H1 (cell line): ENCODE results near the gene FAM171A1. TPM values are rescaled to one million over a fixed set of nuclear protein-coding genes. Genes with fewer than 3 reads are reported as not detected.

Experiments used
- CTCF ChIA-PET: fragments of 300-600 bp; sonication (Branson Sonifier 250); formaldehyde crosslinking; loops from one replicate; lab custom pipeline; 2021; ENCODE audit not compliant: partially characterized antibody; lab: Charles Lee
- POLR2A ChIA-PET: fragments of 300-600 bp; sonication (Branson Sonifier 250); formaldehyde crosslinking; loops from one replicate; lab custom pipeline; 2021; ENCODE audit warnings: inconsistent platforms; ENCODE audit not compliant: partially characterized antibody; lab: Charles Lee
- DNase-seq, 2 experiments: peaks; one replicate each; pipeline versions ENCODE4 v3.0.0 to v3.0.0-alpha.2; 2010 to 2022; ENCODE audit warnings: low spot score in 2 of 2, low read depth in 1 of 2, mixed read lengths in 1 of 2
- FAIRE-seq: peaks from 2 replicates; lab custom pipeline; 2011; peaks lifted over from hg19 to GRCh38; lab: Jason Lieb, UNC
- H2AFZ ChIP-seq: 2 replicates; pipeline ENCODE4 v1.8.1; 2012; ENCODE audit warnings: low read length, inconsistent platforms
- H2AK5ac ChIP-seq: 2 replicates; pipeline ENCODE4 v1.6.1; 2013; ENCODE audit warnings: low read depth, low read length
- H2BK120ac ChIP-seq: replicated peaks from 2 replicates; pipeline ENCODE3; 2013; ENCODE audit warnings: low read depth, low read length, inconsistent platforms
- H2BK12ac ChIP-seq: 2 replicates; pipeline ENCODE4 v1.6.1; 2013; ENCODE audit warnings: low read depth, low read length
- H2BK15ac ChIP-seq: 2 replicates; pipeline ENCODE4 v1.6.1; 2013; ENCODE audit warnings: low read length
- H2BK20ac ChIP-seq: 2 replicates; pipeline ENCODE4 v1.6.1; 2013; ENCODE audit warnings: low read length
- H2BK5ac ChIP-seq: 2 replicates; pipeline ENCODE4 v1.6.1; 2013; ENCODE audit warnings: low read depth, low read length
- H3K14ac ChIP-seq: 2 replicates; pipeline ENCODE4 v1.6.1; 2013; ENCODE audit warnings: inconsistent platforms; ENCODE audit not compliant: insufficient read length
- H3K18ac ChIP-seq: 2 replicates; pipeline ENCODE4 v1.6.1; 2013; ENCODE audit warnings: low read length; ENCODE audit errors: extremely low read depth
- H3K23ac ChIP-seq: 2 replicates; pipeline ENCODE4 v1.6.1; 2013; ENCODE audit warnings: inconsistent platforms; ENCODE audit not compliant: insufficient read length
- H3K23me2 ChIP-seq: 2 replicates; pipeline ENCODE4 v1.6.1; 2013; ENCODE audit warnings: low read depth, low read length
- H3K27ac ChIP-seq: 2 replicates; pipeline ENCODE4 v1.6.1; 2011; ENCODE audit warnings: low read depth, low read length, inconsistent platforms
- H3K27me3 ChIP-seq, 4 experiments: replicated peaks in 1 of 4; 1 replicate in 1 of 4; 2 replicates in 3 of 4; pipeline versions ENCODE4 v1.6.1 to v1.8.1; 2011 to 2013; ENCODE audit warnings: low read length in 3 of 4, mild to moderate bottlenecking in 3 of 4, inconsistent platforms in 2 of 4, mixed read lengths in 2 of 4, moderate library complexity in 1 of 4; ENCODE audit not compliant: control insufficient read depth in 3 of 4, insufficient read depth in 3 of 4; ENCODE audit errors: extremely low read depth in 1 of 4
- H3K36me3 ChIP-seq, 4 experiments: 2 replicates each; pipeline versions ENCODE4 v1.6.1 to v1.8.1; 2011 to 2013; ENCODE audit warnings: mild to moderate bottlenecking in 4 of 4, low read length in 3 of 4, moderate library complexity in 2 of 4, control low read depth in 1 of 4, inconsistent platforms in 1 of 4; ENCODE audit not compliant: insufficient read depth in 4 of 4, control insufficient read depth in 2 of 4
- H3K4ac ChIP-seq: replicated peaks from 2 replicates; pipeline ENCODE3; 2013; ENCODE audit warnings: low read length, low read depth, mixed read lengths, inconsistent platforms; ENCODE audit not compliant: insufficient read length
- H3K4me1 ChIP-seq, 4 experiments: replicated peaks in 1 of 4; 1 replicate in 1 of 4; 2 replicates in 3 of 4; pipeline versions ENCODE4 v1.6.1 to v1.8.1; 2011 to 2013; ENCODE audit warnings: low read length in 3 of 4, inconsistent platforms in 2 of 4, mixed read lengths in 1 of 4; ENCODE audit not compliant: insufficient read depth in 4 of 4, control insufficient read depth in 3 of 4
- H3K4me2 ChIP-seq, 2 experiments: 2 replicates each; pipeline versions ENCODE4 v1.6.1 to v1.8.1; 2011 to 2013; ENCODE audit warnings: low read depth in 2 of 2, low read length in 2 of 2, control low read depth in 1 of 2, inconsistent platforms in 1 of 2, mild to moderate bottlenecking in 1 of 2; ENCODE audit not compliant: insufficient read depth in 1 of 2
- H3K4me3 ChIP-seq, 4 experiments: fragments of 200-600, 300-600 bp in 1 of 4; sonication (generic), shearing (Covaris generic), sonication (Bioruptor Twin) in 1 of 4; 2 replicates each; pipeline versions ENCODE4 v1.5.1 to v1.8.1; 2011 to 2016; ENCODE audit warnings: low read length in 4 of 4, low read depth in 3 of 4, control low read depth in 2 of 4, inconsistent platforms in 2 of 4, mild to moderate bottlenecking in 2 of 4, mixed read lengths in 1 of 4, moderate library complexity in 1 of 4; ENCODE audit not compliant: insufficient read depth in 2 of 4; ENCODE audit errors: extremely low read depth in 1 of 4
- H3K56ac ChIP-seq: replicated peaks from 2 replicates; pipeline ENCODE3; 2013; ENCODE audit warnings: low read depth, mild to moderate bottlenecking, mixed read lengths, low read length, inconsistent platforms; ENCODE audit not compliant: insufficient read length
- H3K79me1 ChIP-seq: 2 replicates; pipeline ENCODE4 v1.6.1; 2013; ENCODE audit warnings: low read depth, low read length, control low read depth
- H3K79me2 ChIP-seq, 2 experiments: 2 replicates each; pipeline versions ENCODE4 v1.6.1 to v1.8.1; 2012 to 2013; ENCODE audit warnings: low read length in 2 of 2, mild to moderate bottlenecking in 2 of 2, inconsistent platforms in 1 of 2; ENCODE audit not compliant: insufficient read depth in 2 of 2, control insufficient read depth in 1 of 2
- H3K9ac ChIP-seq, 4 experiments: replicated peaks in 1 of 4; 1 replicate in 1 of 4; 2 replicates in 3 of 4; pipeline versions ENCODE4 v1.6.1 to v1.8.1; 2011 to 2013; ENCODE audit warnings: low read depth in 3 of 4, low read length in 3 of 4, control low read depth in 2 of 4, mild to moderate bottlenecking in 2 of 4, moderate library complexity in 2 of 4, inconsistent platforms in 1 of 4; ENCODE audit errors: extremely low read depth in 1 of 4
- H3K9me3 ChIP-seq, 2 experiments: 2 replicates each; pipeline versions ENCODE4 v1.6.1 to v1.8.1; 2012 to 2013; ENCODE audit warnings: mild to moderate bottlenecking in 2 of 2, moderate library complexity in 2 of 2, control low read depth in 1 of 2, inconsistent platforms in 1 of 2, low read depth in 1 of 2, low read length in 1 of 2, mixed read lengths in 1 of 2; ENCODE audit not compliant: insufficient read depth in 2 of 2
- H4K20me1 ChIP-seq, 2 experiments: replicated peaks in 1 of 2; 2 replicates each; pipeline versions ENCODE3 to v1.8.1; 2011 to 2013; ENCODE audit warnings: inconsistent platforms in 2 of 2, low read length in 2 of 2, mild to moderate bottlenecking in 1 of 2; ENCODE audit not compliant: insufficient read depth in 2 of 2, control insufficient read depth in 1 of 2
- H4K5ac ChIP-seq: 2 replicates; pipeline ENCODE4 v1.6.1; 2013; ENCODE audit warnings: low read length, low read depth, mixed read lengths, inconsistent platforms; ENCODE audit not compliant: insufficient read length
- H4K8ac ChIP-seq: 2 replicates; pipeline ENCODE4 v1.8.0; 2013; ENCODE audit warnings: mild to moderate bottlenecking, moderate library complexity, low read length, inconsistent platforms; ENCODE audit not compliant: insufficient read depth; ENCODE audit errors: extremely low read depth
- H4K91ac ChIP-seq: replicated peaks from 2 replicates; pipeline ENCODE3; 2013; ENCODE audit warnings: low read length, mixed read lengths, inconsistent platforms; ENCODE audit not compliant: insufficient read length
- GABPA ChIP-seq: IDR thresholded peaks from 2 replicates; pipeline ENCODE4 v1.6.1; 2011; ENCODE audit warnings: mild to moderate bottlenecking, low read length, moderate library complexity, borderline replicate concordance; ENCODE audit not compliant: insufficient read depth
- KDM4A ChIP-seq: IDR thresholded peaks from one replicate; pipeline ENCODE4 v1.7.1; 2012; ENCODE audit warnings: low read depth, mild to moderate bottlenecking, moderate library complexity, low read length, inconsistent platforms; ENCODE audit not compliant: severe bottlenecking
- NANOG ChIP-seq: IDR thresholded peaks from 2 replicates; pipeline ENCODE4 v1.6.1; 2011; ENCODE audit warnings: low read length, low read depth, mild to moderate bottlenecking, inconsistent platforms; ENCODE audit not compliant: insufficient read depth, poor library complexity, severe bottlenecking
- WGBS, 2 experiments: shearing (Covaris generic) in 1 of 2; methylation state at CpG; one replicate each; pipeline versions ENCODE4 v1.1.6 to v1.1.7; 2013 to 2015; ENCODE audit warnings: low lambda C conversion rate in 2 of 2, mixed read lengths in 2 of 2, inconsistent platforms in 1 of 2, low coverage in 1 of 2, missing lambda C conversion rate in 1 of 2; ENCODE audit not compliant: insufficient replicate concordance in 2 of 2, insufficient coverage in 1 of 2, insufficient read length in 1 of 2; ENCODE audit errors: extremely low coverage in 1 of 2, missing lambda C conversion rate in 1 of 2; 5-methylcytosine and 5-hydroxymethylcytosine counted together
- polyA plus RNA-seq, 7 experiments: library from polyadenylated mRNA; depleted of rRNA in 3 of 7; stranded (reverse) in 5 of 7; unstranded in 2 of 7; fragments of >200 nt in 5 of 7; fragments of 200-250 nt in 2 of 7; gene quantifications; 1 replicate in 5 of 7; 2 replicates in 1 of 7; 4 replicates in 1 of 7; pipeline versions ENCODE4 v1.2.1 to v1.2.3, GENCODE V29; 2011 to 2013; ENCODE audit warnings: missing spikeins in 2 of 7, mixed read lengths in 2 of 7
- total RNA-seq: library from RNA; stranded (reverse); fragmentation: NEBNext Ultra II Directional; extraction: Animal tissue kit (Norgen Biotek cat#: 25700); gene quantifications from 2 replicates; pipeline ENCODE4 v1.2.1, GENCODE V29; 2021

FAM171A1 gene
- total and polyA plus RNA-seq, 2 of the 8 experiments (the other 6 are each of a cell fraction or from before 2014, with no cell fraction given), result 26.6 to 42.1 TPM

DNA sequence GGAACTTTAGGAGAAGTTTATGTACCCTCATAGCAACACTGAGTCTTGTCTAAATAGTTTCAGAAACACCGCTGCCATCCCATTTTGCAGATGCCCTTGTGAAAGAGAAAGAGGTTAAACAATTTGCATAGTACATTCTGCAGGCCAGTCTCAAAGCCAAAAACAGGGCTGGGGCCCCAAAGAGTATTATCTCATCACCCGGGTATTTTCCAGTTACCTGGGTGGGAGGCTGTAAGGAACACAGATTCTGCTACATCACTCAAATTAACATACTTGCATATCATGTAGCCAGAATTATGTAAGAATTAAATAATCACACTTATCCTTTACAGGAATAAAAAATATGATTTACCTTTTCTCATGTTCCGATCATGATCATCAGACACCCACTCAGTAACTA, 3.1 kb upstream of the FAM171A1 start:
- no peaks in the 10 kb centered on the region for H3K79me1 ChIP-seq
- H3K9ac ChIP-seq, result no peak overlapping the region
- H4K8ac ChIP-seq, result no peak overlapping the region
- POLR2A ChIA-PET, result no interaction called here
- no peak overlapping the region for H2BK12ac ChIP-seq
- H2AK5ac ChIP-seq, result no peak overlapping the region
- no peak overlapping the region for H3K56ac ChIP-seq
- H3K4me1 ChIP-seq, result peaks cover 0 to 11% (median 3%) of the 10 kb centered on the region in 4 experiments; a peak in 5 of 7 replicates
- H3K9me3 ChIP-seq, result no peaks in the 10 kb centered on the region
- H3K14ac ChIP-seq, result no peak overlapping the region
- H3K18ac ChIP-seq, result no peak overlapping the region
- H4K20me1 ChIP-seq, result no peaks in the 10 kb centered on the region
- no peak overlapping the region for H2BK120ac ChIP-seq
- H3K27me3 ChIP-seq, result 0 out of 7 replicates have a peak, but pooled peaks cover 0 to 3% (median under 1%) of the 10 kb centered on the region in 4 experiments
- DNase-seq (no peak), FAIRE-seq (no peak)
- H3K23me2 ChIP-seq, result peaks cover 2% of the 10 kb centered on the region; the same call in 1 of the 2 replicates
- no peak overlapping the region for H4K5ac ChIP-seq
- no peak overlapping the region for H3K4me2 ChIP-seq
- H2BK15ac ChIP-seq, result no peak overlapping the region
- no peaks in the 10 kb centered on the region for H3K36me3 ChIP-seq
- no peak overlapping the region for H3K4ac ChIP-seq
- H3K4me3 ChIP-seq, result no peak overlapping the region
- CTCF ChIA-PET, result no interaction called here
- no peak overlapping the region for H4K91ac ChIP-seq
- 79% methylated on average over 3 of the region's 3 CpGs; no CpG with 5 or more reads in 1 of the 2 experiments for WGBS, 2 experiments
- no peak overlapping the region for H2BK5ac ChIP-seq
- H3K79me2 ChIP-seq, result peaks cover 0 to 5% of the 10 kb centered on the region in 2 experiments; a peak in 1 of 4 replicates
- no peak overlapping the region for H3K23ac ChIP-seq
- H2BK20ac ChIP-seq, result no peak overlapping the region
- no peak overlapping the region for H2AFZ ChIP-seq
- no peak overlapping the region for H3K27ac ChIP-seq
- TF ChIP-seq KDM4A (no peak), NANOG (no peak), GABPA (no peak)
